GM13976 (cell line): ENCODE measurements around the gene C6orf132.

ENCODE experiments used
- DNase-seq: peaks from one replicate; pipeline ENCODE4 v3.0.0; 2012; ENCODE audit warnings: low spot score
- CTCF ChIP-seq: IDR thresholded peaks from 2 replicates; pipeline ENCODE4 v1.5.1; 2012; ENCODE audit warnings: borderline replicate concordance, mild to moderate bottlenecking; ENCODE audit not compliant: insufficient read depth; ENCODE audit errors: extremely low read depth, missing control alignments, control extremely low read depth
- in situ Hi-C: fragments of 300-500 bp; cut with MboI; formaldehyde crosslinking; loops from one replicate; pipeline ENCODE4 v1.12.0; 2022; ENCODE audit warnings: low sequenced_read_pairs, mixed read lengths, inconsistent platforms; ENCODE audit not compliant: unreplicated experiment

Gene C6orf132

GRCh38 chr6:42128460-42129359 lies 13.7 kb downstream of the C6orf132 start:
- in situ Hi-C loops: no loop called here
- no peak for TF ChIP-seq CTCF
- no peak for DNase-seq

- in situ Hi-C loops: no loop called here
- no peak for DNase-seq
- no peak for TF ChIP-seq CTCF
Observed at GRCh38 chr6:42125663-42126062, 16.8 kb downstream of the C6orf132 start.

GRCh38 chr6:42125231-42125630 lies 17.2 kb downstream of the C6orf132 start:
- DNase-seq: no peak
- in situ Hi-C loops: no loop called here
- TF ChIP-seq CTCF: no peak

GRCh38 chr6:42124223-42124836 lies 18.1 kb downstream of the C6orf132 start:
- TF ChIP-seq CTCF: no peak
- in situ Hi-C loops: no loop called here
- no peak for DNase-seq

GRCh38 chr6:42123379-42124103 lies 18.9 kb downstream of the C6orf132 start:
- in situ Hi-C loops: no loop called here
- no peak for TF ChIP-seq CTCF
- no peak for DNase-seq
